Measurements from ENCODE around the gene CPA5. TPM values are rescaled to one million over a fixed set of nuclear protein-coding genes. Genes with fewer than 3 reads are reported as not detected.

Gene CPA5
- polyA plus RNA-seq, 1 of the 3 experiments (the other 2 are of a cell fraction) = 1.3 TPM

GRCh38 chr7:130351791-130352090 is 7.1 kb downstream of the CPA5 start:
- CTCF ChIA-PET = no interaction called here
- H3K4me1 ChIP-seq (ENCODE audit: control insufficient read depth in 1 of 2, insufficient read depth in 2 of 2, low read depth in 1 of 2, low read length in 1 of 2) = peaks cover 15 to 25% of the 10 kb centered on the region in 2 experiments; a peak in 3 of 4 replicates
- H3K4me2 ChIP-seq = 0 out of 2 replicates have a peak overlapping the region, but pooled peaks have one; percentile 32

More at GRCh38 chr7:130351791-130352090, 7.1 kb downstream of the CPA5 start:
- Histone ChIP-seq H2AFZ (ENCODE audit: low read depth) (no peak overlapping the region), H3K27me3 (ENCODE audit: insufficient read depth) (no peaks in the 10 kb centered on the region), H3K9me3 (no peaks in the 10 kb centered on the region), H3F3A (replicated peaks; ENCODE audit: insufficient read depth) (peaks cover 17% of the 10 kb centered on the region), H4K20me1 (ENCODE audit: insufficient read depth) (no peaks in the 10 kb centered on the region), H3K4me3 (ENCODE audit: low read depth in 2 of 2, low read length in 1 of 2) (no peak overlapping the region), H3K79me2 (ENCODE audit: insufficient read depth) (no peaks in the 10 kb centered on the region), H3K9ac (no peak overlapping the region), H3K36me3 (replicated peaks in 1 of 2; ENCODE audit: control insufficient read depth in 1 of 2, insufficient read depth in 2 of 2, low read length in 1 of 2) (no peaks in the 10 kb centered on the region), H3K9me2 (no peaks in the 10 kb centered on the region), H3K27ac (ENCODE audit: low read depth in 2 of 2, low read length in 1 of 2) (no peak overlapping the region)
- 88% methylated on average over 4 of the region's 6 CpGs for WGBS (ENCODE audit: low lambda C conversion rate)
- DNase-seq = no peak
- TF ChIP-seq EP300 (IDR thresholded peaks at IDR 0.05; ENCODE audit: borderline replicate concordance in 1 of 2, low read depth in 1 of 2, low read length in 1 of 2) (no peak), SMC3 (IDR thresholded peaks at IDR 0.05; ENCODE audit: low read depth, low read length) (no peak), GABPA (IDR thresholded peaks at IDR 0.05; ENCODE audit: low read depth) (no peak), POLR2AphosphoS5 (IDR thresholded peaks at IDR 0.05; ENCODE audit: low read depth, low read length) (no peak), RAD21 (IDR thresholded peaks at IDR 0.05; ENCODE audit: low read length) (no peak), MAX (IDR thresholded peaks at IDR 0.05; ENCODE audit: low read depth) (no peak), CTCF (IDR thresholded peaks at IDR 0.05) (no peak), TEAD4 (IDR thresholded peaks at IDR 0.05; ENCODE audit: borderline replicate concordance, insufficient read depth) (no peak), EZH2phosphoT487 (IDR thresholded peaks at IDR 0.05; ENCODE audit: borderline replicate concordance, low read depth) (no peak), TCF12 (IDR thresholded peaks at IDR 0.05) (no peak), RXRA (IDR thresholded peaks at IDR 0.05; ENCODE audit: borderline replicate concordance, low read depth) (no peak), USF1 (IDR thresholded peaks at IDR 0.05; ENCODE audit: borderline replicate concordance, low read depth) (no peak), FOXJ3 (CRISPR knock-in tag; IDR thresholded peaks at IDR 0.05) (no peak), GATA2 (CRISPR knock-in tag; IDR thresholded peaks at IDR 0.05) (no peak), ZBTB33 (IDR thresholded peaks at IDR 0.05; ENCODE audit: borderline replicate concordance, low read depth) (no peak), FOSL2 (IDR thresholded peaks at IDR 0.05; ENCODE audit: borderline replicate concordance, low read depth) (no peak), USF2 (IDR thresholded peaks at IDR 0.05; ENCODE audit: borderline replicate concordance, low read depth, low read length) (no peak)
- POLR2A ChIA-PET = no interaction called here

Measured in SK-N-SH (cell line).